Measurements from ENCODE around the gene ATF6B. TPM values are rescaled to one million over a fixed set of nuclear protein-coding genes. Genes with fewer than 3 reads are reported as not detected.
"Not testable (repeated sequence)": the region's sequence is repeated elsewhere in the genome, so short reads cannot be mapped to it uniquely, and the experiment has no call there.

Gene ATF6B
- total RNA-seq, 1 donor from 2014 or later = 88.4 TPM

GRCh38 chr6:32112431-32112980 is 15.5 kb downstream of the ATF6B start:
- intact Hi-C loops (cut with DNase I) = no loop called here
- DNase-seq (ENCODE audit: low spot score) (peak; percentile 73), ATAC-seq (peak; percentile 9)

GRCh38 chr6:32111424-32112066 is 16.5 kb downstream of the ATF6B start:
- DNase-seq (ENCODE audit: low spot score) (no peak), ATAC-seq (peak; percentile 1)
- intact Hi-C loops (cut with DNase I) = no loop called here

- intact Hi-C loops (cut with DNase I) = no loop called here
- DNase-seq (ENCODE audit: low spot score) (peak; percentile 64), ATAC-seq (no peak)
Observed at GRCh38 chr6:32110632-32111031, 17.4 kb downstream of the ATF6B start.

GRCh38 chr6:32109765-32110160 is 18.3 kb downstream of the ATF6B start:
- no peak for DNase-seq (ENCODE audit: low spot score)
- intact Hi-C loops (cut with DNase I) = no loop called here
- ATAC-seq = no peak

GRCh38 chr6:32109114-32109764 is 18.8 kb downstream of the ATF6B start, which contains the start of gene TNXB:
TSS of gene TNXB (minus strand) at chr6:32109338. CDS start at chr6:32098198, 11,140 bp downstream.
- ATAC-seq (peak; percentile 22), DNase-seq (ENCODE audit: low spot score) (peak; percentile 74)
- intact Hi-C loops (cut with DNase I) = no loop called here

- DNase-seq (ENCODE audit: low spot score) (no peak), ATAC-seq (peak; percentile 7)
- intact Hi-C loops (cut with DNase I) = no loop called here
Observed at GRCh38 chr6:32108727-32109113, 19.3 kb downstream of the ATF6B start.

GRCh38 chr6:32108094-32108627 is 19.9 kb downstream of the ATF6B start:
- intact Hi-C loops (cut with DNase I) = no loop called here
- ATAC-seq (peak; percentile 82), DNase-seq (ENCODE audit: low spot score) (peak; percentile 85)

- no peak for ATAC-seq
- intact Hi-C loops (cut with DNase I) = no loop called here
- DNase-seq (ENCODE audit: low spot score) = peak; percentile 63
Observed at GRCh38 chr6:32107406-32107805, 20.6 kb downstream of the ATF6B start.

GRCh38 chr6:32105433-32105832 is 22.6 kb downstream of the ATF6B start:
- intact Hi-C loops (cut with DNase I) = no loop called here
- DNase-seq (ENCODE audit: low spot score) (no peak), ATAC-seq (no peak)

GRCh38 chr6:32102255-32102654 is 25.8 kb downstream of the ATF6B start:
- intact Hi-C loops (cut with DNase I) = no loop called here
- DNase-seq (ENCODE audit: low spot score) = no peak
- ATAC-seq = no peak

- intact Hi-C loops (cut with DNase I); DNase-seq (ENCODE audit: low spot score); ATAC-seq: not testable (repeated sequence)
Observed at GRCh38 chr6:32100251-32100650, 27.8 kb downstream of the ATF6B start.

GRCh38 chr6:32097364-32097763 is 30.7 kb downstream of the ATF6B start:
- intact Hi-C loops (cut with DNase I) = no loop called here
- ATAC-seq (no peak), DNase-seq (ENCODE audit: low spot score) (no peak)

- ATAC-seq (no peak), DNase-seq (ENCODE audit: low spot score) (no peak)
- intact Hi-C loops (cut with DNase I) = no loop called here
Observed at GRCh38 chr6:32096394-32097258, 31.4 kb downstream of the ATF6B start.

GRCh38 chr6:32096087-32096393 is 32.0 kb downstream of the ATF6B start:
- intact Hi-C loops (cut with DNase I) = no loop called here
- DNase-seq (ENCODE audit: low spot score) = no peak
- ATAC-seq = no peak

- ATAC-seq = no peak
- intact Hi-C loops (cut with DNase I) = no loop called here
- DNase-seq (ENCODE audit: low spot score) = no peak
Observed at GRCh38 chr6:32095338-32096086, 32.5 kb downstream of the ATF6B start.

- DNase-seq (ENCODE audit: low spot score) = peak; percentile 59
- intact Hi-C loops (cut with DNase I) = no loop called here
Observed at GRCh38 chr6:32092760-32093497, 35.1 kb downstream of the ATF6B start.

GRCh38 chr6:32089082-32089828 is 38.8 kb downstream of the ATF6B start:
- ATAC-seq (no peak), DNase-seq (ENCODE audit: low spot score) (no peak)
- intact Hi-C loops (cut with DNase I) = no loop called here

More at GRCh38 chr6:32092760-32093497, 35.1 kb downstream of the ATF6B start:
- ATAC-seq = peak; percentile 78

All from sciatic nerve (tissue), 2 donors.